Endothelial cell of umbilical vein (primary cell): ENCODE data around the gene OXER1. TPM values are rescaled to one million over a fixed set of nuclear protein-coding genes. Genes with fewer than 3 reads are reported as not detected.

Experiments
- BruUV-seq: library from RNA; stranded (reverse); fragments of 400-500 nt; replicated peaks from 2 replicates; lab custom pipeline; 2021; lab: Mats Ljungman, UMichigan
- CTCF ChIA-PET: fragments of 300-600, 350-600 bp; sonication (Branson Sonifier 250); formaldehyde crosslinking; loops from one replicate; lab custom pipeline; 2021; ENCODE audit warnings: antibody characterized with exemption, inconsistent platforms; lab: Charles Lee
- POLR2A ChIA-PET: fragments of 300-600, 350-600 bp; sonication (Branson Sonifier 250); formaldehyde crosslinking; loops from one replicate; lab custom pipeline; 2021; ENCODE audit warnings: antibody characterized with exemption, inconsistent platforms; lab: Charles Lee
- DNase-seq: peaks from one replicate; pipeline ENCODE4 v3.0.0-alpha.2; 2011; ENCODE audit warnings: low read depth, low spot score
- FAIRE-seq: peaks from 2 replicates; lab custom pipeline; 2011; peaks lifted over from hg19 to GRCh38; lab: Jason Lieb, UNC
- H2AFZ ChIP-seq: 2 replicates; pipeline ENCODE4 v1.6.0; 2012; ENCODE audit warnings: low read depth, low read length, control low read depth, inconsistent platforms
- H3K27ac ChIP-seq: 2 replicates; pipeline ENCODE4 v1.5.1; 2011; ENCODE audit warnings: low read depth, mild to moderate bottlenecking, control low read depth, low read length, moderate library complexity; ENCODE audit not compliant: insufficient read depth
- H3K27me3 ChIP-seq, 2 experiments: 2 replicates each; pipeline versions ENCODE4 v1.6.0 to v1.6.1; 2011; ENCODE audit warnings: low read length in 2 of 2, mixed read lengths in 1 of 2; ENCODE audit not compliant: control insufficient read depth in 2 of 2, insufficient read depth in 2 of 2
- H3K36me3 ChIP-seq, 2 experiments: 2 replicates in 1 of 2; 3 replicates in 1 of 2; pipeline ENCODE4 v1.5.1; 2011; ENCODE audit warnings: low read length in 2 of 2, mild to moderate bottlenecking in 1 of 2, moderate library complexity in 1 of 2; ENCODE audit not compliant: control insufficient read depth in 2 of 2, insufficient read depth in 2 of 2; ENCODE audit errors: extremely low read depth in 1 of 2
- H3K4me1 ChIP-seq: 3 replicates; pipeline ENCODE4 v1.5.1; 2011; ENCODE audit warnings: mild to moderate bottlenecking, low read length; ENCODE audit not compliant: control insufficient read depth, insufficient read depth; ENCODE audit errors: extremely low read depth
- H3K4me2 ChIP-seq: 2 replicates; pipeline ENCODE4 v1.6.1; 2011; ENCODE audit warnings: low read length, control low read depth, mixed read lengths; ENCODE audit not compliant: insufficient read depth
- H3K4me3 ChIP-seq, 3 experiments: fragments of 200-600 bp in 1 of 3; sonication (generic), shearing (Covaris generic) in 1 of 3; replicated peaks in 1 of 3; 2 replicates each; pipeline ENCODE4 v1.5.1; 2011 to 2016; ENCODE audit warnings: control low read depth in 3 of 3, low read length in 3 of 3, mild to moderate bottlenecking in 2 of 3, inconsistent platforms in 1 of 3, low read depth in 1 of 3, moderate library complexity in 1 of 3; ENCODE audit not compliant: insufficient read depth in 1 of 3
- H3K79me2 ChIP-seq: 2 replicates; pipeline ENCODE4 v1.6.0; 2012; ENCODE audit warnings: low read length, inconsistent platforms; ENCODE audit not compliant: control insufficient read depth, insufficient read depth
- H3K9ac ChIP-seq: replicated peaks from 2 replicates; pipeline ENCODE3; 2011; ENCODE audit warnings: low read length, control low read depth; ENCODE audit not compliant: insufficient read depth; ENCODE audit errors: extremely low read depth
- H3K9me1 ChIP-seq: replicated peaks from 3 replicates; pipeline ENCODE4 v1.6.0; 2011; ENCODE audit warnings: mild to moderate bottlenecking, low read length; ENCODE audit not compliant: control insufficient read depth, insufficient read depth; ENCODE audit errors: extremely low read depth
- H3K9me3 ChIP-seq: replicated peaks from 2 replicates; pipeline ENCODE4 v1.5.1; 2012; ENCODE audit warnings: low read length, inconsistent platforms; ENCODE audit not compliant: control insufficient read depth, insufficient read depth
- H4K20me1 ChIP-seq: replicated peaks from 2 replicates; pipeline ENCODE3; 2011; ENCODE audit warnings: mild to moderate bottlenecking, low read length; ENCODE audit not compliant: control insufficient read depth, insufficient read depth; ENCODE audit errors: extremely low read depth
- EZH2 ChIP-seq: IDR thresholded peaks from 2 replicates; pipeline ENCODE4 v1.6.1; 2012; ENCODE audit warnings: borderline replicate concordance, low read depth, mild to moderate bottlenecking, moderate library complexity, low read length, inconsistent platforms; ENCODE audit not compliant: severe bottlenecking
- FOS ChIP-seq: IDR thresholded peaks from 2 replicates; pipeline ENCODE4 v1.6.1; 2011; ENCODE audit warnings: mild to moderate bottlenecking, low read length, moderate library complexity, borderline replicate concordance; ENCODE audit not compliant: insufficient read depth
- GATA2 ChIP-seq: IDR thresholded peaks from 2 replicates; pipeline ENCODE4 v1.7.0; 2011; ENCODE audit warnings: low read depth, mild to moderate bottlenecking, moderate library complexity, mixed read lengths, low read length; ENCODE audit not compliant: insufficient read length, insufficient read depth
- JUN ChIP-seq: IDR thresholded peaks from 2 replicates; pipeline ENCODE4 v1.6.1; 2011; ENCODE audit warnings: borderline replicate concordance, low read depth; ENCODE audit not compliant: insufficient read length, insufficient read depth
- MYC ChIP-seq: IDR thresholded peaks from one replicate; pipeline ENCODE4 v1.6.1; 2011; ENCODE audit warnings: mild to moderate bottlenecking, low read depth, low read length
- POLR2A ChIP-seq: IDR thresholded peaks from 2 replicates; pipeline ENCODE4 v1.6.1; 2012; ENCODE audit warnings: low read depth, mild to moderate bottlenecking, control low read depth, low read length
- POLR2AphosphoS5 ChIP-seq: IDR thresholded peaks from 2 replicates; pipeline ENCODE4 v1.6.1; 2012; ENCODE audit warnings: low read depth, mild to moderate bottlenecking, control low read depth, low read length, moderate library complexity; ENCODE audit not compliant: insufficient read depth
- dilution Hi-C: fragments of 300-500 bp; cut with MboI; formaldehyde crosslinking; loops from one replicate; pipeline ENCODE4 v1.15.0; 2019; ENCODE audit warnings: low sequenced_read_pairs; ENCODE audit not compliant: extremely low pct_ligation_motif_present
- intact Hi-C: fragments of 100-400 bp; cut with micrococcal nuclease; formaldehyde crosslinking; loops from one replicate; pipeline ENCODE4 v1.10.0; 2022
- polyA plus RNA-seq, 4 experiments: library from polyadenylated mRNA; depleted of rRNA in 3 of 4; stranded (reverse) in 3 of 4; unstranded in 1 of 4; fragments of >200 nt; gene quantifications; 2 replicates each; pipeline versions ENCODE4 v1.2.1 to v1.2.3, GENCODE V29; 2011 to 2012; ENCODE audit warnings: missing spikeins in 1 of 4
- total RNA-seq: library from RNA; stranded (reverse); gene quantifications from 2 replicates; pipeline ENCODE4 v1.2.3, GENCODE V29; 2021
- TF ChIP-seq, protein P1 (sequence below): IDR thresholded peaks from 2 replicates; pipeline ENCODE4 v1.6.1; 2011; ENCODE audit not compliant: insufficient read depth, insufficient read length
- TF ChIP-seq, protein P2 (sequence below), 2 donors: IDR thresholded peaks; 1 replicate in 1 of 2; 2 replicates in 1 of 2; pipeline ENCODE4 v1.5.1; 2011; ENCODE audit warnings: low read length in 2 of 2, mild to moderate bottlenecking in 2 of 2, moderate library complexity in 2 of 2, control low read depth in 1 of 2, inconsistent platforms in 1 of 2, low read depth in 1 of 2; ENCODE audit not compliant: insufficient read depth in 1 of 2; ENCODE audit errors: extremely low read depth in 1 of 2

OXER1 gene
- total and polyA plus RNA-seq, 2 donors (not counting 3 experiments of a cell fraction or from before 2014, with no cell fraction given) = 0.18 TPM

DNA sequence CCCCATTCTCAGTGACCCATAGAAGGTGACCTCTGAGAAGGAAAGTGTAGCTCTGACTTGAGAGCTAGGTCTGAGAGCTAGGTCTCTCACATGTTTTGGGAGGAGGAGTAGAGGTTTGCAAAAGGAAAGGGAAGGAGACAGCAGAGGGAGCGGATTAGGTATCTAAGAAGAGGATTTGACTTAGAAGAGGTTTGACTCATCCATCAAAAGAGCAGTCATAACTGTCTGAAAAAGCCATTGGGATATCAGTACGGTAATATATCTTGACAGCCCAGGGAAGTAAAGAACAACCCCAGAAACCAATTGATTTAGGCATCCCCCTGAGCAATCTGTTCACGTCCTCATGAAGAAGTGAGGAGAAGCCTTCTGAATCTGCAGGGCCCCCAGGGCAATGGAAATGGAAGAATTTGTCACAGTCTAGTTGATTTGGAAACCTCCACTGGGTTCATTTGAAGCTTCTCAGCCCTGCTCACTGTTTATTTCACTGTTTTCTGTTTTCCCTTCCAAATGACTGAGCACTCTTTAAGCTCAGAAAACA, 19.3 kb downstream of the OXER1 start:
- Histone ChIP-seq H3K9me3 (no peaks in the 10 kb centered on the region), H3K27me3 (no peaks in the 10 kb centered on the region), H3K36me3 (no peaks in the 10 kb centered on the region), H3K9ac (no peak overlapping the region), H3K4me2 (no peak overlapping the region), H4K20me1 (no peaks in the 10 kb centered on the region), H3K4me3 (no peak overlapping the region), H3K27ac (no peak overlapping the region), H3K9me1 (no peaks in the 10 kb centered on the region), H2AFZ (no peak overlapping the region), H3K4me1 (no peaks in the 10 kb centered on the region), H3K79me2 (no peaks in the 10 kb centered on the region)
- POLR2A ChIA-PET = no interaction called here
- TF ChIP-seq POLR2A = no peak
- no peak for TF ChIP-seq GATA2
- no peak for TF ChIP-seq POLR2AphosphoS5
- no peak for TF ChIP-seq FOS
- TF ChIP-seq, protein P1, sequence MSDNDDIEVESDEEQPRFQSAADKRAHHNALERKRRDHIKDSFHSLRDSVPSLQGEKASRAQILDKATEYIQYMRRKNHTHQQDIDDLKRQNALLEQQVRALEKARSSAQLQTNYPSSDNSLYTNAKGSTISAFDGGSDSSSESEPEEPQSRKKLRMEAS = no peak
- TF ChIP-seq MYC = no peak
- no peak for TF ChIP-seq EZH2
- TF ChIP-seq JUN = no peak
- TF ChIP-seq, protein P2, sequence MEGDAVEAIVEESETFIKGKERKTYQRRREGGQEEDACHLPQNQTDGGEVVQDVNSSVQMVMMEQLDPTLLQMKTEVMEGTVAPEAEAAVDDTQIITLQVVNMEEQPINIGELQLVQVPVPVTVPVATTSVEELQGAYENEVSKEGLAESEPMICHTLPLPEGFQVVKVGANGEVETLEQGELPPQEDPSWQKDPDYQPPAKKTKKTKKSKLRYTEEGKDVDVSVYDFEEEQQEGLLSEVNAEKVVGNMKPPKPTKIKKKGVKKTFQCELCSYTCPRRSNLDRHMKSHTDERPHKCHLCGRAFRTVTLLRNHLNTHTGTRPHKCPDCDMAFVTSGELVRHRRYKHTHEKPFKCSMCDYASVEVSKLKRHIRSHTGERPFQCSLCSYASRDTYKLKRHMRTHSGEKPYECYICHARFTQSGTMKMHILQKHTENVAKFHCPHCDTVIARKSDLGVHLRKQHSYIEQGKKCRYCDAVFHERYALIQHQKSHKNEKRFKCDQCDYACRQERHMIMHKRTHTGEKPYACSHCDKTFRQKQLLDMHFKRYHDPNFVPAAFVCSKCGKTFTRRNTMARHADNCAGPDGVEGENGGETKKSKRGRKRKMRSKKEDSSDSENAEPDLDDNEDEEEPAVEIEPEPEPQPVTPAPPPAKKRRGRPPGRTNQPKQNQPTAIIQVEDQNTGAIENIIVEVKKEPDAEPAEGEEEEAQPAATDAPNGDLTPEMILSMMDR (IDR thresholded peaks at IDR 0.05; ENCODE audit: extremely low read depth in 1 of 2, insufficient read depth in 1 of 2, low read depth in 1 of 2, low read length in 2 of 2) = no peak
- intact Hi-C loops = no loop called here
- no TSS peak for BruUV-seq
- dilution Hi-C loops = no loop called here
- DNase-seq = no peak
- FAIRE-seq = no peak
- CTCF ChIA-PET = interaction anchor here (1.1 kb wide), 1 partner anchor 14 kb away, joined by 4 read pairs; no protein-coding TSS in a partner anchor
